ENCODE results near the gene SNRNP70. TPM values are rescaled to one million over a fixed set of nuclear protein-coding genes. Genes with fewer than 3 reads are reported as not detected.
"Not testable (repeated sequence)": the region's sequence is repeated elsewhere in the genome, so short reads cannot be mapped to it uniquely, and the experiment has no call there.

Gene SNRNP70
- total RNA-seq, 1 donor from 2014 or later, result 270 TPM

DNA sequence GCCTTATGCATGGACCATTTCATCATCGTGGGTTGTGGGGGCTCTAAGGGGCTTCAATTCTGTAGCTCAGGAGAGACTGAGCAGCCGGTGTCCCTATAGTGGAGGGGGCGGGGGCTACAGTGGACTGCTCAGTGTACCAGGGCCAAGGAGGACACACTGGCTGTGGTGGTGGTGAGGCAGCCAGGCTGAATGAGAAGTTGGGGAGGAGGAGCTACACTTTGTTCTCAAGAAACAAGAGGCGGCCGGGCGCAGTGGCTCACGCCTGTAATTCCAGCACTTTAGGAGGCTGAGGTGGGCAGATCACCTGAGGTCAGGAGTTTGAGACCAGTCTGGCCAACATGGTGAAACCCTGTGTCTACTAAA lies 61.1 kb downstream of the SNRNP70 start:
- H3K9me3 Mint-ChIP-seq; H3K36me3 Mint-ChIP-seq (ENCODE audit: low read depth); DNase-seq; H3K27ac Mint-ChIP-seq: not testable (repeated sequence)
- Mint-ChIP-seq H3K4me1 (peaks cover 28% of the 10 kb centered on the region), H3K27me3 (peaks cover 40% of the 10 kb centered on the region), H3K4me3 (peak overlapping the region; percentile 60)
- intact Hi-C loops (cut with micrococcal nuclease), result loop anchor here (5.0 kb wide), 1 partner anchor 69 kb away; no protein-coding TSS in a partner anchor

DNA sequence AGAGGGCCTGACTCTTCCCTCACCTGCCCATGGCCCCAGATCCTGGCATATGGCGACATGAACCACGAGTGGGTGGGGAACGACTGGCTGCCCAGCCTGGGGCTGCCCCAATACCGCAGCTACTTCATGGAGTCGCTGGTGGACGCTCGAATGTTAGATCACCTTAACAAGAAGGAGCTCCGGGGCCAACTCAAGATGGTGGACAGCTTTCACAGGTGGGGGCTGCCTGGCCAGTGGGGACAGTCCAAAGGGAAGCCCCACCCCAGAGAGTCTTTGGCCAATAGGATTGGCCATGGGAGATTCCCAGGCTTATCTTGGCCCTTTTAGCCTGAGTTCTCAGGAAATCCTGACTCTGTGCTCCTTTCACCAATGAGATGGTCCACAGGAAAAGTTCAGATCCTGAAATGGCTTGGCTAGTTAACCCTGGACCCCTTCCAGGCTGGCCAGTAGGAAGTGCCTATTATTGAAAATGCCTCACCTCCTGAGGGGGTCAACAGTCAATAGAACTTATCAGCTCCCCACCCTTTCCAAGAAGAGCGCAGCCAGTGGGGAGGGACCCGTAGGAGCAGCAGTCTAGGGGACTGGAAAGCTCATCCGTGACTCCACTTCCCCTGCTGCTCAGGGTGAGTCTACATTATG lies 62.9 kb downstream of the SNRNP70 start:
- Mint-ChIP-seq H3K9me3 (peaks cover 4% of the 10 kb centered on the region), H3K36me3 (ENCODE audit: low read depth) (peaks cover 2% of the 10 kb centered on the region), H3K4me1 (peaks cover 23% of the 10 kb centered on the region), H3K27me3 (peaks cover 51% of the 10 kb centered on the region), H3K4me3 (peak overlapping the region; percentile 55), H3K27ac (no peak overlapping the region)
- intact Hi-C loops (cut with micrococcal nuclease), result loop anchor here (2.0 to 5.0 kb wide), 2 partner anchors 15 to 71 kb away; no protein-coding TSS in a partner anchor
- no peak for DNase-seq

DNA sequence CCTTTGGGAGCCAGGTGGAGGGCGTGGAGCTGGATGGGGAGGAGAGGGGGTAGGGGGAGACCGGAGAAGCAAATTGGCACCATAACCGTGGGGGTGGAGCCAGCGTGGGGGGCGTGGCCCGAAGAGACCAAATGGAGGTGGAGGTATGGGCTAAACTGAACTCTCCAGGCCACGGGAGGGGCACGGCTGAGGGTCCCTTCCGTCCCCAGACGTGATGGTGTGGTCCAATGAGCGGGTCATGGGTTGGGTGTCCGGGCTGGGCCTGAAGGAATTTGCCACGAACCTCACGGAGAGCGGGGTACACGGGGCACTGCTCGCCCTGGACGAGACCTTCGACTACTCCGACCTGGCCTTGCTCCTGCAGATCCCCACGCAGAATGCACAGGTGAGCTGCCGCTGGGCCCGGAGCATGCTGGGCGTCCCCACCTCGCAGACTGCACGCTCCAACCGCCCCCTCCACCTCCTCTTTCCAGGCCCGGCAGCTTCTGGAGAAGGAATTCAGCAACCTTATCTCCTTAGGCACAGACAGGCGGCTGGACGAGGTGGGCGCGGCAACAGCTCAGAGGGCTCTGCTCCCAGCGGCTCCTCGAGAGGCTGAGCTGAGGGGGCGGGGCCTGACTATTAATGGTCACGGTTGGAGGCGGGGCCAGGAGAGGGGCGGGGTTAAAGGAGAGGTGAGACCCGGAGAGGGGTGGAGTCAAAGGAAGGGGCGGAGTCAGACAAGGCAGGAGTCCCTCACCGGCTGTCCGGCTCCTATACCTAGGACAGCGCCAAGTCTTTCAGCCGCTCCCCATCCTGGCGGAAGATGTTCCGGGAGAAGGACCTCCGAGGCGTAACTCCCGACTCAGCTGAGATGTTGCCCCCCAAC lies 63.8 kb downstream of the SNRNP70 start:
- peak; percentile 94 for DNase-seq
- H3K36me3 Mint-ChIP-seq (ENCODE audit: low read depth), result peaks cover 2% of the 10 kb centered on the region
- H3K4me3 Mint-ChIP-seq, result peak overlapping the region; percentile 90
- intact Hi-C loops (cut with micrococcal nuclease), result loop anchor here (2.0 to 5.0 kb wide), 2 partner anchors 16 to 72 kb away; no protein-coding TSS in a partner anchor
- peaks cover 6% of the 10 kb centered on the region for H3K9me3 Mint-ChIP-seq
- no peak overlapping the region for H3K27ac Mint-ChIP-seq
- H3K4me1 Mint-ChIP-seq, result peaks cover 23% of the 10 kb centered on the region
- H3K27me3 Mint-ChIP-seq, result peaks cover 59% of the 10 kb centered on the region

DNA sequence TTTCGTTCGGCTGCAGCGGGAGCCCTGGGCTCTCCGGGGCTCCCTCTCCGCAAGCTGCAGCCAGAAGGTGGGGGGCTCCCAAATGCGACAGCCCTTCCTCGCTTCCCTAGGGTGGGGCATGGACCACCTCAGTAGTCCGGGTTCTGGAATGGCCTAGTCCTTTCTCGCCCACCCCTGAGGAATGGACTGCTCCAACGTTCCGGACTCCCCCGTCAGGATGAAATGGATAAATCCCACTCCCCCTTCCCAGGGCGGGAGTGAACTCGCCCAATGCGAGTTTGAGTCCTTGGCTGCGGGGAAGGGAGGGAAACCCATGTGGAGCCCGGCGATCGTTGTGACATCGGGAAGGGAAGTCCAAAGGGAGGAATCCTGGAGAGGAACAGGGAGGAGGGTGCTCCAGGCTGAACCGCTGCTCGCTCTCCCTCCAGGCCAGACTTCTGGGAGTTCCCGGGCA lies 64.4 kb downstream of the SNRNP70 start:
- peak overlapping the region; percentile 90 for H3K4me3 Mint-ChIP-seq
- intact Hi-C loops (cut with micrococcal nuclease), result loop anchor here (2.0 to 5.0 kb wide), 3 partner anchors 17 to 72 kb away; no protein-coding TSS in a partner anchor
- H3K27me3 Mint-ChIP-seq, result peaks cover 65% of the 10 kb centered on the region
- peaks cover 23% of the 10 kb centered on the region for H3K4me1 Mint-ChIP-seq
- no peak overlapping the region for H3K27ac Mint-ChIP-seq
- H3K36me3 Mint-ChIP-seq (ENCODE audit: low read depth), result peaks cover 2% of the 10 kb centered on the region
- peaks cover 7% of the 10 kb centered on the region for H3K9me3 Mint-ChIP-seq
- DNase-seq, result no peak

DNA sequence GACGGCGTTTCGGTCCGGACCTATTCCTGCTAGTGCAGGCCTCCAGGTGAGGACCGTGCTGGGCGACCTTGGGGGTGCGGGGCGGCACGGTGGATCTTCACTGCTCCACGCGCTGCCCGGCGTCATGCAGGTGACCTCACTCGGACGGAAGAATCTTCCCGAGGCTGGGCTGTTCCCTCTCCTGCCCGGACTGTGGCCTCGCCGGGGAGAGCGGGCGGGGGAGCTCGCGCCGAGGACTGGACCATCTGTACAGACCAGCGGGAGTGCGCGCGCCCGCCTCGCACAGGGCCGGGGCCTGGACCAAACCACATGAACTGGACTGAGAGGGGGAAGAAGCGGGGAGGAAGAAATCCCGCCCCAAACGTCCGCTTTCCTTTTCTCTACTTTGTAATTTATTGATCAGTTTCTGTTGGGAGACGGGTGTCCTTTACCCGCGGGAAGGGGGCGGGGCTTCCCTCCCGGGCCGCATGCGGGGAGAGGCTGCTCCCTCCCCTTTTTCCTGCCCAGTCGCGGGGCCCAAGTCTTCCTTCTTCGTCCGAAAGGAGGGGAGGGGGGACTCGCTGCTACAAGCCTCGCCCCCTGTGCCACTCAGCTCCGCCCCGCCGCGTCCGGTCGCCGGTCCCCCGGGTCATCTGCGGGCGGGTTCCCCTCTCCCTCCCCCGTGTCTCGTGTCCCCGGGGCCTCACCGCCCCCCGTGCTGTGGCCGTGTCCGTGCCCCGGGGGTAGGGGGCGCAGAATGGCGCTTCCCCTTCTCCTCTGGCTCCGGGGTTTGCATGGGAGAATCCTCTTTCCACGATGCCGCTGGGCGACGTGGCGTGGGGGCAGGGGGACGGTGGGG lies 65.1 kb downstream of the SNRNP70 start:
- H3K36me3 Mint-ChIP-seq (ENCODE audit: low read depth), result peaks cover 2% of the 10 kb centered on the region
- intact Hi-C loops (cut with micrococcal nuclease), result loop anchor here (2.0 kb wide), 1 partner anchor 48 kb away; no protein-coding TSS in a partner anchor
- H3K27me3 Mint-ChIP-seq, result peaks cover 69% of the 10 kb centered on the region
- no peak overlapping the region for H3K27ac Mint-ChIP-seq
- peak overlapping the region; percentile 90 for H3K4me3 Mint-ChIP-seq
- peaks cover 22% of the 10 kb centered on the region for H3K4me1 Mint-ChIP-seq
- peak; percentile 87 for DNase-seq
- H3K9me3 Mint-ChIP-seq, result peaks cover 7% of the 10 kb centered on the region

DNA sequence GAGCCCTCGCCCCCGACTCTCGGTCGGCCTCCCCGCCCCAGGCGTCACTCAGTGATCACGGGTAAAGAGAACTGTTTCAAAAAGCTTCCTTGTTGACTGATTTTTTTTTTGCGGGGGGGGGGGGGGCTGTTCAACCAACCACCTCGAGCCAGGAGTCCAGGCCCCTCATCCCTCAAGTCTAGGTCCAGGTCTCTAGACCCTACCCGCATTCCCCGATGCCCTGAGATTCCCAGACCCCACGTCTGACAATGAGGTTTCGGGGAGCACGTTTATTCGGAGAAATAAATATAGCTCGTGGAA lies 65.6 kb downstream of the SNRNP70 start:
- Mint-ChIP-seq H3K9me3 (peaks cover 7% of the 10 kb centered on the region), H3K4me3 (peak overlapping the region; percentile 90)
- intact Hi-C loops (cut with micrococcal nuclease), result loop anchor here (2.0 kb wide), 1 partner anchor 48 kb away; no protein-coding TSS in a partner anchor

DNA sequence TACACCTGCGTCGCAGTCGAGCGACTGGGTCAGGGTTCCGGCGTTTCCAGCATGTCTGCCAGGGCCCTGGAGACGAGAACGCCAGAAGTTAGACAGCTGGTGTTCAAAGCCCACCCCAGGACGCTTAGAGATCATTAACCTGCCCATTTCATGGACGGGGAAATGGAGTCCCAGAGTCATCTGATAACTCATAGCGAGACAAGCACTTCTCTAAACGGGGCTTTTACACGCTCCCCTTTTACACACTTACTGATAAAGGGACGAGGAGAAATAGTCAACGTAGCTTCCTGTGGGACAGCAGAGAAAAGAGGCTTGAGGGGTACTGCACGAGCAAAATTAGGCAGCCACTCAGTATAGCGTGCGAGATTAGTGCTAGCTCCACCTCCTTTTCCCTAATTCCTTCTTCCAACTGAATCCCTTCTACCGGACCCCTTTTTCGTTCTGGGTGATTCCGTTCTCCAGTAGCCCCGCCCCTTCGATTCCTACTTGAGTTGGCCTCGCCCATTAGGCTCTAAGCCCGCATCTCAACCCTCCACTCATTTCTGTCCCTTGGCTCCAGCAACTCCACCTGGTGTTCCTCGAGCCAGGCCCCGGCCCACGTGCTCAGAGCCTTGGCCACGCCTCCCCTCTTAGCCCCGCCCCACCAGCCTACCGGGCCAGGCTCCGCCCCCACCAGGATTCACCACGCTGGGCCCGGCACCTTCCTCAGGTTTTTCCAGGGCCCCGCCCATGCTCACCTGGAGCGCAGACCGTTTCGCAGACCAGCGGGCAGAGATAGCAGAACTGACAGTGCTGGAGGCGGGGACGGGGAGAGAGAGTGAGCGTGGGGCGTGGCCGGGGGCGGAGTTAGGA lies 66.2 kb downstream of the SNRNP70 start:
- Mint-ChIP-seq H3K4me3 (peak overlapping the region; percentile 90), H3K27me3 (peaks cover 75% of the 10 kb centered on the region), H3K4me1 (peaks cover 17% of the 10 kb centered on the region), H3K36me3 (ENCODE audit: low read depth) (peaks cover 2% of the 10 kb centered on the region), H3K27ac (peak overlapping the region; percentile 65), H3K9me3 (peaks cover 7% of the 10 kb centered on the region)
- DNase-seq, result peak; percentile 82
- intact Hi-C loops (cut with micrococcal nuclease), result loop anchor here (2.0 kb wide), 1 partner anchor 47 kb away; no protein-coding TSS in a partner anchor

More for the DNA sequence above, 65.6 kb downstream of the SNRNP70 start:
- peaks cover 17% of the 10 kb centered on the region for H3K4me1 Mint-ChIP-seq
- H3K27ac Mint-ChIP-seq, result no peak overlapping the region
- no peak for DNase-seq
- peaks cover 73% of the 10 kb centered on the region for H3K27me3 Mint-ChIP-seq
- H3K36me3 Mint-ChIP-seq (ENCODE audit: low read depth), result peaks cover 2% of the 10 kb centered on the region

DNA sequence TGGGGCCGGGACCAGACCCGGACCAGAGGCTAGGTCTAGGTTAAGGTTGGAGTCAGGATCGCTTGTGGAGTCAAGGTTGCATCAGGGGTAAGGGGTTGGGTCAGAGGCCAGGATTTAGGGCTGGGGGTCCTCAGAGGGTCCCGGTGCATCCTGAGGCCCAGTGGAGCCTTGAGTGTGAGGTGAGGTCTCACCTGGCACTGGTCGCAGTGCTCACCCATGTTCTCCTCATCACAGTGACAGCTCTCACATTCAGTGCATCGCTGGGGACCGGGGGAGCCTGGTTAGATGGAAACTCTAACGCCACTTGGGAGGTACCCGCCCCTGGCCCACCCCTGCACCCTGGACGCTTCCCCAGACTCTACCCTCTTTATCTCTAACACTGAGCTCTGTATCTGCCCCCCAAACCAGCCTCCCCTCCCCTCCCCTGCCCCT lies 66.9 kb downstream of the SNRNP70 start:
- Mint-ChIP-seq H3K9me3 (peaks cover 7% of the 10 kb centered on the region), H3K4me3 (peak overlapping the region; percentile 67), H3K27ac (no peak overlapping the region), H3K27me3 (peaks cover 72% of the 10 kb centered on the region), H3K36me3 (ENCODE audit: low read depth) (peaks cover 2% of the 10 kb centered on the region), H3K4me1 (peaks cover 17% of the 10 kb centered on the region)
- intact Hi-C loops (cut with micrococcal nuclease), result no loop called here
- no peak for DNase-seq

DNA sequence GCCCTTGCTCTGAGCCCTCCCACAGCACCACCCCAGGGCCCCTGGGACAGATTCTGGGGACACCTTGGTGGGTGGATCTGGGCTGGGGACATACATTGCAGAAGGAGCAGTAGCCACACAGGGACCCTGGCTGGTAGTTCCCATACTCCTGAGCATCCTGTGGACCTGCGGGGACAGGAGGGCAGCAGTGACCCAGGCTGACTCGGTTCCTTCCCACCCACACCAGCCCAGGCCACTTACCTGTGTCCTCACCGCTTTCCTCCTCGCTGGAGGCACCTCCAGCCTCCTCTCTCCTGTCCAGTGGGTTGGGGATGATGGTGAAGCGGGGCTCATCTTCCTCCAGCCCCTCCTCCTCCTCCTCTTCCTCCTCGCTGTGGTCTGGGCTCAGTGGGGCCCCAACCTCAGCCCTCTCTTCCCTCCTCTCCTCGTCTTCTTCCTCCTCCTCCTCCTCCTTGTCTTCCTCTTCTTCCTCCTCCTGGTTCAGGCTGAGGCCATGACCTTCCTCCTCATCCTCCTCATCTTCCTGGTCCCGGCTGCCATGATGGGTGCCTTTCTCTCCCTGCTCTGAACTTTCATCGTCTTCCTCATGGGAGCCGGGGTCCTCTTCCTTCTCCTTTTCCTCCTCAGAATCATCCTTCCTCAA lies 68.0 kb downstream of the SNRNP70 start:
- no peak overlapping the region for H3K4me3 Mint-ChIP-seq
- intact Hi-C loops (cut with micrococcal nuclease), result no loop called here
- H3K4me1 Mint-ChIP-seq, result peaks cover 18% of the 10 kb centered on the region
- DNase-seq, result no peak
- no peak overlapping the region for H3K27ac Mint-ChIP-seq
- H3K36me3 Mint-ChIP-seq (ENCODE audit: low read depth), result peaks cover 2% of the 10 kb centered on the region
- peaks cover 7% of the 10 kb centered on the region for H3K9me3 Mint-ChIP-seq
- H3K27me3 Mint-ChIP-seq, result peaks cover 70% of the 10 kb centered on the region

DNA sequence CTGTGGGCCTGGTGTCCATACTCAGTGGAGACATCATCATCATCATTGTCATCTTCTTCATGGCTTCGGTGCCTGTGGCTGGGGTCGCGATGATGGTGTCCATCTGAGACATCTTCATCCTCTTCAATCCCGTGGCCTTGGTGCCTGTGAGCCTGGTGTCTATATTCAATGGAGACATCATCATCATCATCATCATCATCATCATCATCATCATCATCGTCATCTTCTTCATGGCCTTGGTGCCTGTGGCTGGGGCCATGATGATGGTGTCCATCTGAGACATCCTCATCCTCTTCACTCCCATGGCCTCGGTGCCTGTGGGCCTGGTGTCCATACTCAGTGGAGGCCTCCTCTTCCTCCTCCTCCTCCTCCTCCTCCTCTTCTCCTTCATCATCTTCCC lies 69.0 kb downstream of the SNRNP70 start:
- peaks cover 2% of the 10 kb centered on the region for H3K36me3 Mint-ChIP-seq (ENCODE audit: low read depth)

DNA sequence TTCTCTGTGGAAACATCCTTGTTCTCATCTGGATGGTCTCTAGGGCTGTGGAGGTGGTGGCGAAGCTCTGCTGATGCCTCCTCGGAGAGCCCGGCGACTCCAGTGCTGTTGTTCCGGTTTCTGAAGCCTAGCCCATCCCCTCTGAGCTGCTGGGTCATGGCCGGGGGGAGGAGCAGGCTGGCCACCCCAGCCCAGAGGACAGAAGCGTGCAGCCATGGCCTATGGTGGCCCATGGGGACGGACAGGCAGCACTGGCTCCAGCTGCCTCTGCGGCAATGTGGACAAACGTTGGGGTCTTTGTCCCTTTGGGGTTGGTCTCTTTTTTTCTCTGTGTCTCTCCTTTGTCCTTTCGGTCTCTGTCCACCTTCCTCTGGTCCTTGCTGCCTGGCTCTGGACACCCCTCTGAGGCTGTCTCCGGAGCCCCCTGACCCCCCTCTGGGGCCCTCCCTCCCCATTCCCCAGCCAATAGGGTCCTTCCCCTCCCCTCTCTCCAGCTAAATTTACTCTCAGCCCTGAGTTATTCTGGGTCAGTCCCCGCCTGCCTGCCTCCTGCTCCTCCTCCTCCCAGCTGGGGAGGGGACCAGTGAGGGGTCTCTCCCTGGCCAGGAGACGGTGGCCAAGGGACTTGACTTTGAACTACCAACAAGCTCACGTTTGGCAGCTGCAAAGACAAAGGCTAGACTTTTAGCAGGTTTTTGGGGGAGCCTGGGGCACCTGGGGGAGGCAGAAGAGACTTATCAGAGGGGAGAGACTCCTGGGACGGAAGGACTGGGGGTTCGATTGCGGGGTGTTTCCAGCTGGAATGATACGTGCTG lies 70.0 kb downstream of the SNRNP70 start, which contains the start of gene HRC:
Gene HRC, minus strand, starts transcription at position 392 of the 815 bp plus-strand sequence. Its CDS starts 159 bp downstream, at position 233.
- Mint-ChIP-seq H3K9me3 (peaks cover 7% of the 10 kb centered on the region), H3K27me3 (peaks cover 69% of the 10 kb centered on the region), H3K36me3 (ENCODE audit: low read depth) (peaks cover 2% of the 10 kb centered on the region), H3K27ac (no peak within 1 kb of the TSS), H3K4me1 (peaks cover 13% of the 10 kb centered on the region), H3K4me3 (peak within 1 kb of the TSS; percentile 10)
- DNase-seq, result no peak
- intact Hi-C loops (cut with micrococcal nuclease), result no loop called here

More for the DNA sequence above, 69.0 kb downstream of the SNRNP70 start:
- no peak overlapping the region for H3K4me3 Mint-ChIP-seq
- peaks cover 69% of the 10 kb centered on the region for H3K27me3 Mint-ChIP-seq
- DNase-seq, result no peak
- no peak overlapping the region for H3K27ac Mint-ChIP-seq
- H3K4me1 Mint-ChIP-seq, result peaks cover 14% of the 10 kb centered on the region
- H3K9me3 Mint-ChIP-seq, result peaks cover 7% of the 10 kb centered on the region
- intact Hi-C loops (cut with micrococcal nuclease), result no loop called here
